ENCODE measurements around the gene RPS6KA5.

Gene RPS6KA5

GRCh38 chr14:90797919-90798318 lies 262.5 kb downstream of the RPS6KA5 start:
- Histone ChIP-seq H3K9me3 (ENCODE audit: low read length) (no peaks in the 10 kb centered on the region), H4K20me1 (ENCODE audit: insufficient read depth, low read length) (no peaks in the 10 kb centered on the region), H3K27me3 (ENCODE audit: insufficient read depth, low read length) (no peaks in the 10 kb centered on the region; the same call in 1 of the 2 replicates), H3K27ac (ENCODE audit: low read depth, low read length, poor library complexity, severe bottlenecking) (no peak overlapping the region), H3K9me2 (ENCODE audit: low read depth, low read length) (no peaks in the 10 kb centered on the region), H2AFZ (ENCODE audit: low read length) (no peak overlapping the region), H3K79me2 (ENCODE audit: insufficient read depth, low read length) (no peaks in the 10 kb centered on the region), H3K4me1 (ENCODE audit: insufficient read depth, low read length, severe bottlenecking) (peaks cover 4% of the 10 kb centered on the region), H3K36me3 (ENCODE audit: insufficient read depth, low read length) (no peaks in the 10 kb centered on the region), H3K9ac (ENCODE audit: low read length) (no peak overlapping the region), H3F3A (ENCODE audit: insufficient read depth, low read length) (no peaks in the 10 kb centered on the region), H3K4me2 (ENCODE audit: low read length) (no peak overlapping the region), H3K4me3 (ENCODE audit: low read depth, low read length, poor library complexity, severe bottlenecking) (no peak overlapping the region)
- no peak for TF ChIP-seq CTCF (IDR thresholded peaks at IDR 0.05; ENCODE audit: low read length)
- TF ChIP-seq EZH2 (IDR thresholded peaks at IDR 0.05; ENCODE audit: borderline replicate concordance, low read length) = no peak
